Left ventricle myocardium inferior (tissue), 1 donor: Measurements from ENCODE around the gene APOBEC4. TPM values are rescaled to one million over a fixed set of nuclear protein-coding genes. Genes with fewer than 3 reads are reported as not detected.

Experiments
- DNase-seq: peaks from one replicate; pipeline ENCODE4 v3.0.0-alpha.2; 2020
- H3K27ac ChIP-seq: fragments of 200-600 bp; replicated peaks from 2 replicates; pipeline ENCODE4 v1.8.0; 2021
- H3K27me3 ChIP-seq: fragments of 200-600 bp; 2 replicates; pipeline ENCODE4 v1.8.0; 2021; ENCODE audit warnings: low read depth
- H3K36me3 ChIP-seq: fragments of 200-600 bp; 2 replicates; pipeline ENCODE4 v1.8.0; 2021
- H3K4me1 ChIP-seq: fragments of 200-600 bp; 2 replicates; pipeline ENCODE4 v1.8.0; 2021
- H3K4me3 ChIP-seq: fragments of 200-600 bp; 2 replicates; pipeline ENCODE4 v1.8.0; 2021; ENCODE audit warnings: mild to moderate bottlenecking, moderate library complexity
- H3K9me3 ChIP-seq: fragments of 200-600 bp; replicated peaks from 2 replicates; pipeline ENCODE4 v1.8.0; 2021
- CTCF ChIP-seq: fragments of 200-600 bp; IDR thresholded peaks from 2 replicates; pipeline ENCODE4 v1.8.0; 2021; ENCODE audit warnings: antibody characterized with exemption, mild to moderate bottlenecking, borderline replicate concordance
- intact Hi-C: fragments of 100-400 bp; cut with micrococcal nuclease; formaldehyde crosslinking; loops from one replicate; pipeline ENCODE4 v1.11.0; 2022
- total RNA-seq: library from RNA; stranded (reverse); fragmentation: NEBNext Ultra II Directional; extraction: Animal tissue kit (Norgen Biotek cat#: 25700); gene quantifications from one replicate; pipeline ENCODE4 v1.2.1, GENCODE V29; 2021
- donor health status: DM: no; HTN: yes; CAD: no; lungs with severe emphysema.

APOBEC4 gene
- total RNA-seq, 1 donor from 2014 or later = 0.11 TPM

GRCh38 chr1:183638649-183639387 lies 14.3 kb downstream of the APOBEC4 start:
- H3K36me3 ChIP-seq = no peaks in the 10 kb centered on the region
- intact Hi-C loops = loop anchor here (10.0 kb wide), 1 partner anchor 164 kb away; the partner anchor contains the start of gene SMG7
- H3K9me3 ChIP-seq = no peaks in the 10 kb centered on the region
- peak overlapping the region; percentile 86 for H3K4me3 ChIP-seq
- no peak for DNase-seq
- no peak for TF ChIP-seq CTCF
- peaks cover 35% of the 10 kb centered on the region for H3K4me1 ChIP-seq
- peak overlapping the region; percentile 97 for H3K27ac ChIP-seq
- H3K27me3 ChIP-seq = no peaks in the 10 kb centered on the region

- peak overlapping the region; percentile 86 for H3K4me3 ChIP-seq
Observed at GRCh38 chr1:183636783-183637182, 16.3 kb downstream of the APOBEC4 start.

GRCh38 chr1:183636334-183636682 lies 16.8 kb downstream of the APOBEC4 start:
- Histone ChIP-seq H3K9me3 (no peaks in the 10 kb centered on the region), H3K36me3 (no peaks in the 10 kb centered on the region), H3K4me1 (peaks cover 56% of the 10 kb centered on the region), H3K27me3 (no peaks in the 10 kb centered on the region), H3K27ac (peak overlapping the region; percentile 97), H3K4me3 (peak overlapping the region; percentile 86)
- no peak for TF ChIP-seq CTCF
- intact Hi-C loops = loop anchor here (10.0 kb wide), 1 partner anchor 162 kb away; the partner anchor contains the start of gene SMG7
- DNase-seq = no peak

More at GRCh38 chr1:183636783-183637182, 16.3 kb downstream of the APOBEC4 start:
- Histone ChIP-seq H3K27ac (peak overlapping the region; percentile 97), H3K27me3 (no peaks in the 10 kb centered on the region), H3K4me1 (peaks cover 52% of the 10 kb centered on the region), H3K36me3 (no peaks in the 10 kb centered on the region), H3K9me3 (no peaks in the 10 kb centered on the region)
- intact Hi-C loops = loop anchor here (10.0 kb wide), 1 partner anchor 162 kb away; the partner anchor contains the start of gene SMG7
- no peak for DNase-seq
- no peak for TF ChIP-seq CTCF

GRCh38 chr1:183635606-183636333 lies 17.3 kb downstream of the APOBEC4 start, which contains the start of gene ARPC5:
TSS of gene ARPC5 (minus strand) at chr1:183635783. CDS start at chr1:183635659, 124 bp downstream.
- H3K4me1 ChIP-seq = peaks cover 62% of the 10 kb centered on the region
- DNase-seq = peak; percentile 96
- peak within 1 kb of the TSS; percentile 86 for H3K4me3 ChIP-seq
- H3K9me3 ChIP-seq = no peaks in the 10 kb centered on the region
- H3K27me3 ChIP-seq = no peaks in the 10 kb centered on the region
- intact Hi-C loops = loop anchor here (10.0 kb wide), 1 partner anchor 161 kb away; the partner anchor contains the start of gene SMG7
- TF ChIP-seq CTCF = no peak
- H3K36me3 ChIP-seq = peaks cover 5% of the 10 kb centered on the region
- H3K27ac ChIP-seq = peak within 1 kb of the TSS; percentile 97

GRCh38 chr1:183635099-183635605 lies 18.0 kb downstream of the APOBEC4 start:
- TF ChIP-seq CTCF = no peak
- Histone ChIP-seq H3K4me3 (peak overlapping the region; percentile 86), H3K36me3 (peaks cover 11% of the 10 kb centered on the region), H3K27me3 (no peaks in the 10 kb centered on the region), H3K4me1 (peaks cover 68% of the 10 kb centered on the region), H3K27ac (peak overlapping the region; percentile 97), H3K9me3 (no peaks in the 10 kb centered on the region)
- peak; percentile 48 for DNase-seq
- intact Hi-C loops = loop anchor here (10.0 kb wide), 1 partner anchor 160 kb away; the partner anchor contains the start of gene SMG7
